HG03378 (cell line): Measurements from ENCODE around the gene POLE.

Experiments used
- ATAC-seq: cut with Tn5 transposase; IDR thresholded peaks from one replicate; pipeline ENCODE4 v1.9.1; 2021; ENCODE audit warnings: mild to moderate bottlenecking, moderate library complexity; ENCODE audit not compliant: unreplicated experiment

The POLE gene

GRCh38 chr12:132689227-132689626 lies 2.1 kb upstream of the POLE start:
- no peak for ATAC-seq

- no peak for ATAC-seq
Measured at GRCh38 chr12:132686825-132687210, 324 bp downstream of the POLE start.

DNA sequence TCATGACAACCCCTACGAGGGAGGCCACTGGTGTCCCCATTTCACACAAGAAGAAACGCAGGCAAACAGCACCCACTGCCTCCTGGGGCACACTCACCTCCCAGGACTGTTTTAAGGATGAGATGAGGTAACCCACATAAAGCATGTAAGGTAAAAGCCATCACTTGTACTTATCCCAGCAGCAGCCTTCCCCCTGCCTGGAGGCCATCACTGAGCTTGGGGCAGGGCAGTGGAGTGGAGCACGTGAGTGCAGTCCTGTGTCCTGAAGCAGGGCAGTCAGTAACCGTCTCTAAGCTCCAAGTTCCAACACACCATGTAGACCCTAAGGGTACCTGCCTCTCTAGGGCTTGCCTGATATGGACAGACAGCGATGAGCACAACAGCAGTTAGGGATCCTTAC lies 1.7 kb downstream of the POLE start:
- no peak for ATAC-seq

DNA sequence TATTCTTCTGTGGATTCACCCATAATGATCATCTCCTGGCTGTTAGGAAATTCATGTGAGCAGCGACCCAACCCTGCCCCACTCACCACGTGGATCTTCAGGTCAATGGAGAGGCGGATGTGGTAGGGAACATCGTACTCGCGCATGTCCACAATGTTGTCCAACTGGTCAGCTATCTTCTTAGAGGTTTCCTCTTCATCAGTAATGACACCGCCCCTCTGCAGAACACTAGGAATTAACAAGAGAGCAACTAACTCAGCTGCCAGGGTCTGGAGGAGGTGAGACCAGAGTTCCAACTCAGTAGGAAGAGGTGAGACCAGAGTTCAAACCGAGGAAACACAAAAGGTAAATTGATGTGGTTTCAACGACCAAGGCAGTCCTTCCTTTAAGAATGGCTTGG lies 9.7 kb downstream of the POLE start:
- ATAC-seq, result no peak

GRCh38 chr12:132675757-132676432 lies 11.2 kb downstream of the POLE start:
- no peak for ATAC-seq

DNA sequence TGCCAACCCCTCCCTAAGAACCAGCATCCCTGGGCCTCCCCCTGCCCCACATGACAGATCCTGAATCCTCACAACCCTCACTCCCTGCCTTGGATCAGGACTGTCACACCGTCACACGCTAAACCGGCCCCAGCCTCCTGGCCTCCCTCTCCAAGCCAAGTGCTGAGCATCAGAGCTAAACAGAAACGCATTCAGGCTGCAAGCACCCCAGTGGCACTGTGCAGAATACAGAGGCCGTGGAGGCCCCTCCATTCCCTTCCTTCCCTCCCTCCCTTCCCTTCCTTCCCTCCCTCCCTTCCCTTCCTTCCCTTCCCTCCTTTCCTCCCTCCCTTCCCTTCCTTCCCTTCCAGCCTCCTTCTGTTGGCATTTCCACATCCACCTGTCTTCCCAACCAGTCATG lies 12.6 kb downstream of the POLE start:
- no peak for ATAC-seq

DNA sequence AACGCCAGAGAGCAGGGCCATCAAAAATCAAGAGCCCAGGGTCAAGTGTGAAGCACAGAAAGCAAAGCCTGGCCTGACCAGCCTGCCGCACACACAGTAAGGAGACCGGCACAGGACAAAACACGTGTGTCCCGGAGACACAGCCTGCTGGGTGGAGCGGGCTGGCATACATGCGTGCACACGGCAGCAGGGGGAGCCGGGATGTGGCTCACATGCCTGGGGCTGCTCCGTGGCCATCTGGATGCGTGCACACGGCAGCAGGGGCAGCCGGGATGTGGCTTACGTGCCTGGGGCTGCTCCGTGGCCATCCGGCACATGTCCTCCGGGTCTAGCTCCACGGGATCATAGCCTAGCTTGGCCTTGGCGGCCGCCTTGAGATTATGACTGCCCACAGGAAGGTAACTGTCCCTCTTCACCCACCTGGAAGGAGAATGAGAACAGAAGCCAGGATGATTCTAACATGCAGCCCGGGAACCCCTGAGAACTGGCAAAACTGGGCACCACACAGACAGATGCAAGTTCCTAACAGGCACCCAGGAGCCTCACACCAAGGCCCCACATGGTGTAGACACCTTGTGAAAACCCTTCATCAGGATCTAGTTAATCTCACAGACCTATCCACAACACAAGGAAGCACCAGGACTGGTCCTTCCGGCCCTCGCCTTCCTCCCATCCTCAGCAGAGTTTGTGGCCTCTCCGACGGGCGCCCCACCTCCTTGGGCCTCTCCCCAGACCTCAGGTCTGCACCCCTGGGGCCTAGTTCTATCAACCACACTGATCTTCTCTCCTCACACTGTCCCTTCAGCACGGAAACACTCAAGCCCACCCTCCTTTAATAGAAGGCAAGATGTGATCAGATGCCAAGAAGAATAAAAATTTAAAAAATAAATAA lies 13.6 kb downstream of the POLE start:
- ATAC-seq, result no peak

DNA sequence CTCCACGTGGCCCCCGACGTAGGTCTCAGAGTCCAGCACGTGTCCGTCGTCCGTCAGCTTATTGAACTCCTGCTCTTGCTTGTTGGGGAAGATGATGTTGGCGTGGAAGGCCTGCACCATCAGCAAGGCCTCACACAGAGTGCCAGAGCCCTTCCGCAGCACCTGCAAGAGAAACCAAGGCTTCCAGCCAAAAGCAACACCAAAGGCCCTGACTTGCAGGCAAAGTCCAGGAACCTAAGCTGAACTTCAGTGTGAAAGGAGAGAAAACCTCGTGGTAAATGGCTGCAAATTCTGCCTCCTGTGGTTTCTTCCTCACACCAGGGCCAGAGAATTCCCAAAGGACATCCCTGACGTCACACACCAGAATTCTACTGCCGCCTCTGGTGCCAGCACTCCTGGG lies 14.5 kb downstream of the POLE start:
- no peak for ATAC-seq

- no peak for ATAC-seq
Measured at GRCh38 chr12:132672116-132672515, 15.0 kb downstream of the POLE start.

DNA sequence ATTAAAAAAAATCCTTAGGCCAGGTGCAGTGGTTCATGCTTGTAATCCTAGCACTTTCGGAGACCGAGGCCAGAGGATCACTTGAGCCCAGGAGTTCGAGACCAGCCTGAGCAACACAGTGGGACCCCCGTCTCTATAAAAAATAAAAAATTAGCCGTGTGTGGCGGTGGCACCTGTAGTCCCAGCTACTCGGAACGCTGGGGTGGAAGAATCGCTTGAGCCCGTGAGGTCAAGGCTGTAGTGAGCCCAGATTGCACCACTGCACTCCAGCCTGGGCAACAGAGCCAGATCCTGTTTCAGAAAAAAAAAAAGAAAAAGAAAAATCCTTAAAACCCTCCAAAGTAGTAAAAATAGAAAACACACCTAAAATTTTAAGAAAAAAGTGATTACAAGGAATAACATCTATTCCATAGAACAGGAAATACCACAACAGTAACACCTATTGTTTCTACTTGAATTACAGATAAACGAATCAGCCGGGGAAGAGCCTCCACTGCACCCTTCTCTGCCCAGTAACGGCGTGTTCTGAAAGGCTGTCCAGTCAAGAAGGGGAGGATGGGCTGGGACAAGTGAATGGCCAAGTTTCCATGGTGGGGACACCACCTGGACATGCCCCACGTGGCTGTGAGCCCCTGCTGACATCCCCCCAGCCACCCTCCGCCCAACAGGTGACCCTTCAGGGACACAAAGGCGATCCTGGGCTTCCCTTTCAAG lies 17.8 kb downstream of the POLE start:
- no peak for ATAC-seq

DNA sequence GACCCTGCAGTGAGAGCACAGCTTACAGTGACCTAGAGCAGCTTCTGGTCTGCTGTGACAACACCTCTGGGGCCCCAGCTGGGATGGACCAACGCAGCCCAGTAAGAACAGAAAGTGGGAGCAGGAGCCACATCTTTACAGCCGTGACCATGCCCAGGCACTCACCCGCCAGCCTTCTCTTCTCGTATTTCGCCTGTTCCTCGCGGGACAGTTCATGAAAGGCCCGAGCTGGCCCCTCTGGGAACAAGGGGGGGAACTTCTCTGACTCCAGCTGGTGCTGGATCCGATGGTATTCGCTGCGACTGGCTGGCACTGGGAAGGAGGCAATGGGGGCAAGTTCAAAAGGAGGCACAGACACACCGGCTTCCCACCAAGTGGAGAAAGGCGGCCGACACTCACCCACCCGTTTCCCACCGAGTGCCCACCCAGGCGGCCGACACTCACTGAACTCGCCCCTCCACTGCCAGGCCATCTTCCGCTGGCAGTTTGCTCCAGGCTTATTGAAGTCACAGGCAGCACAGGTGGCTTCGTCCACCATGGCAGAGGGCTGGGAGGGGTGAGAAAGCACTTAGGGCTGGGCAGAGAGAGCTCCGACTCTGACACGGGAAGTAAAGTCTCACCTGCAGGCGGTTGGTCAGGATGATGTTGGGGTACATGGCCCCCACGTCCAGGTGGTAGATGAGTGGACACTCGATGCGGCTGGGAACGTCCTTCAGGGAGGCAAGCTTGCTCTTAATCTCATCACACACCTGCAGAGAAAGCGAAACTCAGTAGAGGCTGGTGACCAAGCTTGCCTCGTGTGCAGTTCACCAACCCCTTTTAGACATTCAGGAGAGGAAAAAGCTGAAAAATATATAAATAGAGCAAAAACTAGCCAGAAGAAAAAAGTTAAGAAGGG lies 18.7 kb downstream of the POLE start:
- ATAC-seq, result no peak

DNA sequence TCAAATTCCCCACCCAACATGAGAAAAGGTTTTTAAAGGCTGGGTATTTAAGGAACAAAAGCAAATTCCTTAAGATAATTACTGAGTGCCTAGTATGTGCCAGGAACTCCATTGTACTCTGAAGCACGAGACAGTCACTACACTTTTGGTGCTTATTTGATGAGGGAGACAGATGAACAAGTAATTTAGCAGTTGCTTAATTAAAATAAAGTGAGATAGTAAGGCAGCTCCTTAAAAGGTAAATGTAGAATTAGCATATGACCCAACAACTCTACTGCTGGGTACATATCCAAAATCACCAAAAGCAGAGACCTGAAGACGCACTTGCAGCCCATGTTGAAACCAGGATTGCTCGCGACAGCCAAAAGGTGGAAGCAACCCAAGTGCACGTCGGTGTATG lies 21.3 kb downstream of the POLE start:
- ATAC-seq, result no peak

GRCh38 chr12:132665149-132665491 lies 22.0 kb downstream of the POLE start:
- no peak for ATAC-seq

DNA sequence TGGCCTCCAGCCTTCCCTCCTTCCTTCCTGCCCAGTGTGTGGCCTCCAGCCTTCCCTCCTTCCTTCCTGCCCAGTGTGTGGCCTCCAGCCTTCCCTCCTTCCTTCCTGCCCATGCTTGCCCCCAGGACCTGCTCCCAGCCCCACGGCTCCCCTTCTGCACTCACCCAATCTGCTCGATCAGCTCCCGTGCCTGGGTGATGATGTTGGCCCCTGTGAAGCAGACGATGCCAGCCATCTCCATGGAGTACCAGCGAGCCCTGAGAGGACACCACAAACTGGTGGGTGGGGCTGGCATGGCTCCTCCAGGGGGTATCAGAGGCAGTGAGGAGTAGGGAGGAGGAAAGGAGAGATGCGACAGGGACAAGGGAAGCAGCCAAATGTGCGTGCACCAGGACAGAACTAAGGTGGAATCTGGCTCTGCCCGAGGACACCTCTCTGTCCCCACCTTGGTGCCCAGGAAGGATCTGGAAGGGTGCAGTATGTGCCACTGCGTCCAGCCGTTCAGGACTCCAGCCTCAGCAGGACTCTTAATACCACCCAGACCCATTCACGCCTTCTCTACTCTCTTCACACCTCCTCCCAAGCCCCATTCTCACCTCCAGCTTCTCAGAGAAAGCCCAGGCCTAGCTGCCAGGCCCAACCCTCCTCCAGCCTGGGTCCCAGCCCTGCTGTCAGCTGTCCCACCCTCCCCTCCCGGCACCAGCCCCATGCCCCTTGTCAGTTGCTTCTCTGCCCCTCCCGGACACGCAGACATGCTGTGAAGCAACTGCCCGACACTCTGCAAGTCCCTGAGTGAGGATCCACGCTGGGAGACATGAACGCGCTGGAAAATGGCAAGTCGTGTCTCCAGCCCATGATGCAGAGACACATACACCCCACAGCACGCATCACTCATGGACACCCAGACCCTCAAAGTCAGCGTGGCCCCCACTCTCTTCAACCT lies 22.7 kb downstream of the POLE start:
- no peak for ATAC-seq

GRCh38 chr12:132662901-132663755 lies 24.0 kb downstream of the POLE start:
- ATAC-seq, result no peak

DNA sequence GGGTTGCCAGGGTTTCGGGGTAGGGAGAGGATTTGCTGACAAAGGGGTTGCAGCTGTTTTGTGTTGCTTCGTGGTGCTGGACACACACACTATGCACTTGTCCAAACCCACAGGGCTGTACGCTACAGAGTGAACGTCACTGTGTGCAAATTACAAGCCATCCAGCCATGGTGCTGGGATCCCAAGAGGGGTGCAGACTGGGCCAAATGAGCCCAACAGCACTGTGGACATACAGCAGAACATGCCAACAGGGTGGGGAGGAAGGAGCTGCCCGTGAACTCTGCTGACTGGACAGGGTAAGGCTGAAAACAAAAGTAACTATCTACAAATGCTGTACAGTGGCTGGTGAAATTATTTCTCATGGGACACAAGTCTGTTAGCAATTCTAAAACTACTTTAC lies 25.2 kb downstream of the POLE start:
- ATAC-seq, result no peak

DNA sequence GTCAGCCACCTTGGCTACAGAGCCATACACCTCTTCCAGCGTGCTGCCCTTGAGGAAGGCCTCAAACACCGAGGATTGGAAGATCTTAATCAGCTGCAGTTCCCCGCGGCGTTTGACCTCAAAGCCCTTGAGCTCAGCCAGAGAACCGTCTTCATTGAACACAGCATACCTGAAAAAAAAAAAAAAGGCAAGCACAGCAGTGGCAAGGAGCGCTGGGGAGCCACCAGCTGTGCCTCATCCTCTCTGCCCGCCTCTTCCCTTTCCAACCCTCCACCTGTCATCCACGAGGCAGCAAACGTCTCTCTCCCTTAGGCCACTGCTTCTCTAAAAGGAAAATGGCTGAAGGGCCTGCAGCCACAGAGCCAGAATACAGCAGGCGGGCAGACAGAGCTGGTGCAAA lies 26.1 kb downstream of the POLE start:
- ATAC-seq, result no peak

- ATAC-seq, result no peak
Measured at GRCh38 chr12:132660052-132660451, 27.1 kb downstream of the POLE start.

- ATAC-seq, result no peak
Measured at GRCh38 chr12:132659146-132659545, 28.0 kb downstream of the POLE start.
